Measurements from ENCODE around the gene ENDOV.

ENDOV gene

GRCh38 chr17:80388601-80389000 is 26.4 kb upstream of the ENDOV start:
- H3K36me3 ChIP-seq = peaks cover 90% of the 10 kb centered on the region
- H3K27me3 ChIP-seq (ENCODE audit: insufficient read depth, low read depth, severe bottlenecking) = no peaks in the 10 kb centered on the region
- H3K27ac ChIP-seq = peak overlapping the region; percentile 42
- H3K9me3 ChIP-seq (ENCODE audit: severe bottlenecking) = no peaks in the 10 kb centered on the region
- DNase-seq = no peak
- no peak for TF ChIP-seq CTCF (IDR thresholded peaks at IDR 0.05; ENCODE audit: low read depth, low read length)
- H3K4me3 ChIP-seq (ENCODE audit: low read depth, low read length) = no peak overlapping the region

- Histone ChIP-seq H3K4me3 (ENCODE audit: low read depth, low read length) (no peak overlapping the region), H3K27me3 (ENCODE audit: insufficient read depth, low read depth, severe bottlenecking) (no peaks in the 10 kb centered on the region), H3K36me3 (peaks cover 90% of the 10 kb centered on the region), H3K27ac (peak overlapping the region; percentile 42), H3K9me3 (ENCODE audit: severe bottlenecking) (no peaks in the 10 kb centered on the region)
- peak; percentile 60 for DNase-seq
- TF ChIP-seq CTCF (IDR thresholded peaks at IDR 0.05; ENCODE audit: low read depth, low read length) = no peak
Observed at GRCh38 chr17:80389011-80389995, 25.7 kb upstream of the ENDOV start.

GRCh38 chr17:80393241-80393890 is 21.6 kb upstream of the ENDOV start:
- no peaks in the 10 kb centered on the region for H3K27me3 ChIP-seq (ENCODE audit: insufficient read depth, low read depth, severe bottlenecking)
- no peak for TF ChIP-seq CTCF (IDR thresholded peaks at IDR 0.05; ENCODE audit: low read depth, low read length)

GRCh38 chr17:80393961-80394360 is 21.0 kb upstream of the ENDOV start:
- H3K36me3 ChIP-seq = peaks cover 53% of the 10 kb centered on the region
- no peak for DNase-seq
- no peak overlapping the region for H3K27ac ChIP-seq
- no peak overlapping the region for H3K4me3 ChIP-seq (ENCODE audit: low read depth, low read length)
- H3K27me3 ChIP-seq (ENCODE audit: insufficient read depth, low read depth, severe bottlenecking) = no peaks in the 10 kb centered on the region
- H3K9me3 ChIP-seq (ENCODE audit: severe bottlenecking) = no peaks in the 10 kb centered on the region
- TF ChIP-seq CTCF (IDR thresholded peaks at IDR 0.05; ENCODE audit: low read depth, low read length) = no peak

More at GRCh38 chr17:80393241-80393890, 21.6 kb upstream of the ENDOV start:
- Histone ChIP-seq H3K27ac (no peak overlapping the region), H3K36me3 (peaks cover 59% of the 10 kb centered on the region), H3K4me3 (ENCODE audit: low read depth, low read length) (no peak overlapping the region), H3K9me3 (ENCODE audit: severe bottlenecking) (no peaks in the 10 kb centered on the region)
- DNase-seq = no peak

- Histone ChIP-seq H3K9me3 (ENCODE audit: severe bottlenecking) (no peaks in the 10 kb centered on the region), H3K4me3 (ENCODE audit: low read depth, low read length) (no peak overlapping the region), H3K27me3 (ENCODE audit: insufficient read depth, low read depth, severe bottlenecking) (no peaks in the 10 kb centered on the region), H3K27ac (no peak overlapping the region), H3K36me3 (peaks cover 48% of the 10 kb centered on the region)
- DNase-seq = no peak
- TF ChIP-seq CTCF (IDR thresholded peaks at IDR 0.05; ENCODE audit: low read depth, low read length) = no peak
Observed at GRCh38 chr17:80394629-80395216, 20.2 kb upstream of the ENDOV start.
